Esophagus squamous epithelium (tissue), 4 donors: Measurements from ENCODE around the gene RPRML.

ENCODE experiments used
- POLR2A ChIP-seq, 4 donors: fragments of 450-650 bp; IDR thresholded peaks; one replicate each; pipeline ENCODE4 v1.6.1; 2017; ENCODE audit warnings: antibody characterized with exemption in 4 of 4, mild to moderate bottlenecking in 4 of 4, moderate library complexity in 3 of 4
- TF ChIP-seq, protein P1 (sequence below), 6 experiments: fragments of 450-650 bp in 4 of 6; fragments of 200-600 bp in 2 of 6; sonication (generic) in 2 of 6; IDR thresholded peaks; one replicate each; pipeline ENCODE4 v1.5.1; 2016 to 2019; ENCODE audit warnings: antibody characterized with exemption in 6 of 6, mild to moderate bottlenecking in 4 of 6, moderate library complexity in 4 of 6

DNA sequence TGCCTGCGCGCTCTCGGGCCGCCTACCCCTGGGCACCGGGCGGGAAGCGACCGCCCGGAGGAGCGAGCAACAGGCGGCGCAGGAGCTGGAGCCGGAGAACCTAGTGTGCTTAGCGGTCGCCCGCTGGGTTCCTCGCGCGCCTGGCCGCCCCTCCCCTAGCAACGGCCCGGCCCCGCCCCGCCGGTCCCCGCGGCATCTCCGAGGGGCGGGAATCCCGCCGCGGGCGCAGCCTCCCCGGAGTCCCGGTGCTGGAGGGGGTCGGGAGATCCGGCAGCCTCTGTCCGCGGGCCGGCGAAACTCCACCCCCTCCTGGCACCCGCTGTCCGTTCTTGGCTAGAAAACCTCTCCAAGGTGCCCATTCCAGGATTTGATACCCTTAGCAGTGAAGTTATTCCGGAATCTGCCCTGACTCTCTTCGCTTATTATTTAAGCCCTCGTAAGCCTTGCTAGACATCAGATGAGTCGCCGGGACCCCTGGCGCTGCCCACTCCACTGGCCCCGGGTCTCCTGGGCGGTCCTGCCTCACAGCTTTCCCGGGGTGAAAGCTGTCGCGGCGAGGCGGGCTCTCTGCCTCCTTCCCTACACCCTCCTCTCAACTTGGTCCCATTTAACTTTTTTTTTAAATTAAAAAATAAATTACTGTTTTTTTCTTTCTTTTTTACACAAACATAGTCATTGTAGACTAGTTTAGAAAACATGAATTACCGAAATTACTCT, at the start of gene RPRML:
- TF ChIP-seq, protein P1, sequence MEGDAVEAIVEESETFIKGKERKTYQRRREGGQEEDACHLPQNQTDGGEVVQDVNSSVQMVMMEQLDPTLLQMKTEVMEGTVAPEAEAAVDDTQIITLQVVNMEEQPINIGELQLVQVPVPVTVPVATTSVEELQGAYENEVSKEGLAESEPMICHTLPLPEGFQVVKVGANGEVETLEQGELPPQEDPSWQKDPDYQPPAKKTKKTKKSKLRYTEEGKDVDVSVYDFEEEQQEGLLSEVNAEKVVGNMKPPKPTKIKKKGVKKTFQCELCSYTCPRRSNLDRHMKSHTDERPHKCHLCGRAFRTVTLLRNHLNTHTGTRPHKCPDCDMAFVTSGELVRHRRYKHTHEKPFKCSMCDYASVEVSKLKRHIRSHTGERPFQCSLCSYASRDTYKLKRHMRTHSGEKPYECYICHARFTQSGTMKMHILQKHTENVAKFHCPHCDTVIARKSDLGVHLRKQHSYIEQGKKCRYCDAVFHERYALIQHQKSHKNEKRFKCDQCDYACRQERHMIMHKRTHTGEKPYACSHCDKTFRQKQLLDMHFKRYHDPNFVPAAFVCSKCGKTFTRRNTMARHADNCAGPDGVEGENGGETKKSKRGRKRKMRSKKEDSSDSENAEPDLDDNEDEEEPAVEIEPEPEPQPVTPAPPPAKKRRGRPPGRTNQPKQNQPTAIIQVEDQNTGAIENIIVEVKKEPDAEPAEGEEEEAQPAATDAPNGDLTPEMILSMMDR (IDR thresholded peaks at IDR 0.05) = no peak
- no peak for TF ChIP-seq POLR2A (IDR thresholded peaks at IDR 0.05)
